Astrocyte of the cerebellum (primary cell): ENCODE results near the gene COL20A1.

Experiments
- DNase-seq: peaks from one replicate; pipeline ENCODE4 v3.0.0-alpha.2; 2011; ENCODE audit warnings: low read depth
- H3K4me3 ChIP-seq: 2 replicates; pipeline ENCODE4 v1.5.1; 2011; ENCODE audit warnings: mild to moderate bottlenecking, low read depth, low read length, moderate library complexity
- in situ Hi-C: cut with HindIII; loops from 2 replicates; pipeline ENCODE4 v1.10.0; 2017; ENCODE audit warnings: low sequenced_read_pairs
- TF ChIP-seq, protein P1 (sequence below): IDR thresholded peaks from 2 replicates; pipeline ENCODE4 v1.5.1; 2012; ENCODE audit warnings: low read length, low read depth, moderate library complexity, mild to moderate bottlenecking; ENCODE audit errors: missing control alignments

Gene COL20A1

DNA sequence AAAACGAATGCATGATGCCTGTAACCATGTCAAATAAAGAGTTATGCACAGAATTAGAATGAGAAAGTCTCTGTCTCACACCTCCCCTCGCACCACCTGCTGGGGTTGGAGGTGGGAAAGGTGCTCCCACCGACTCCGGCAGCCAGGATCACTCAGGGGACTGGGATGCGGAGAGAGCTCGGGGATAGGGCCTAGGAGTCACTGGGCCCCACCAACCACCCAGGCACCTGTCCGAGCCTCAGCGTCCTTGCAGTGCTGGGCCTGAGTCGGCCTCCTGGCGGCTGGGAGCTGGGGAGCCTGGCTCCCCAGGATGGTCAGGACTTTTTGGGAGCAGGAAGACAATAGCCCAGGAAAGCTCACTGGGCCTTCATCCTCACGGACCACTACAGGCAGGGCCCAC, 90.6 kb downstream of the COL20A1 start:
- no peak overlapping the region for H3K4me3 ChIP-seq
- TF ChIP-seq, protein P1, sequence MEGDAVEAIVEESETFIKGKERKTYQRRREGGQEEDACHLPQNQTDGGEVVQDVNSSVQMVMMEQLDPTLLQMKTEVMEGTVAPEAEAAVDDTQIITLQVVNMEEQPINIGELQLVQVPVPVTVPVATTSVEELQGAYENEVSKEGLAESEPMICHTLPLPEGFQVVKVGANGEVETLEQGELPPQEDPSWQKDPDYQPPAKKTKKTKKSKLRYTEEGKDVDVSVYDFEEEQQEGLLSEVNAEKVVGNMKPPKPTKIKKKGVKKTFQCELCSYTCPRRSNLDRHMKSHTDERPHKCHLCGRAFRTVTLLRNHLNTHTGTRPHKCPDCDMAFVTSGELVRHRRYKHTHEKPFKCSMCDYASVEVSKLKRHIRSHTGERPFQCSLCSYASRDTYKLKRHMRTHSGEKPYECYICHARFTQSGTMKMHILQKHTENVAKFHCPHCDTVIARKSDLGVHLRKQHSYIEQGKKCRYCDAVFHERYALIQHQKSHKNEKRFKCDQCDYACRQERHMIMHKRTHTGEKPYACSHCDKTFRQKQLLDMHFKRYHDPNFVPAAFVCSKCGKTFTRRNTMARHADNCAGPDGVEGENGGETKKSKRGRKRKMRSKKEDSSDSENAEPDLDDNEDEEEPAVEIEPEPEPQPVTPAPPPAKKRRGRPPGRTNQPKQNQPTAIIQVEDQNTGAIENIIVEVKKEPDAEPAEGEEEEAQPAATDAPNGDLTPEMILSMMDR = no peak
- in situ Hi-C loops = no loop called here
- no peak for DNase-seq

DNA sequence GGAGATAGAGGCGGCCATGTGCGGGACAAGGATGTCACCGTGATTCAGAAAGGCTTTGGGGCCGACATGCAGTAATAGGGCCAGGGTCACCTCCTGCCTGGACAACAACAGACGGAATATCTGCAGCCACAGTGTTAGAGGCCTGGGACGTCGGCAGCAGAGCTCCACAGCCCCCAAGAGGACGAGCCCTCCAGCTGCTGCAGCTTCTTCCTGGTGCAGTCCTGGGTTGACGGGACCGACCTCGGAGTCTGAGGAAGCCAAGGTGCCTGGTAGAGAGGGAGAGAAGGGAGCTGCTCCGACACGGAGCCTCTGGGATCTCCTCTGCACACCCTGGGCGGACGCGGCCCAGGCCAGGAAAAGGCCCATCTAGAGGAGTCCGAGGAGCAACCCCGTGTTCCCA, 91.3 kb downstream of the COL20A1 start:
- no peak overlapping the region for H3K4me3 ChIP-seq
- in situ Hi-C loops = no loop called here
- TF ChIP-seq, protein P1 = no peak
- no peak for DNase-seq
